Prostate gland (tissue), 2 donors: ENCODE results near the gene ZBTB16. TPM values are rescaled to one million over a fixed set of nuclear protein-coding genes. Genes with fewer than 3 reads are reported as not detected.
A peak's percentile ranks its signal among the peaks of the same experiment; 100 is the strongest.

ENCODE experiments used
- DNase-seq: peaks from one replicate; pipeline ENCODE4 v3.0.0-alpha.2; 2019; ENCODE audit warnings: low spot score
- H3K27ac ChIP-seq, 2 donors: fragments of 200-600 bp; sonication (generic); 2 replicates each; pipeline ENCODE4 v1.5.1; 2017 to 2019
- H3K27me3 ChIP-seq: fragments of 200-600 bp; sonication (generic); replicated peaks from 2 replicates; pipeline ENCODE4 v1.5.1; 2019; ENCODE audit not compliant: insufficient read depth
- H3K36me3 ChIP-seq, 2 donors: fragments of 200-600 bp; sonication (generic); 1 replicate in 1 of 2; 2 replicates in 1 of 2; pipeline versions ENCODE4 v1.5.1 to v1.8.1; 2017 to 2019
- H3K4me1 ChIP-seq: fragments of 200-600 bp; sonication (generic); replicated peaks from 2 replicates; pipeline ENCODE4 v1.5.1; 2019
- H3K4me3 ChIP-seq, 2 donors: fragments of 200-600 bp; sonication (generic); 2 replicates each; pipeline ENCODE4 v1.5.1; 2017 to 2019
- H3K9me3 ChIP-seq: fragments of 200-600 bp; sonication (generic); 2 replicates; pipeline ENCODE4 v1.5.1; 2017
- POLR2A ChIP-seq: fragments of 450-650 bp; IDR thresholded peaks from one replicate; pipeline ENCODE4 v1.6.1; 2016; ENCODE audit warnings: antibody characterized with exemption, mild to moderate bottlenecking
- POLR2AphosphoS5 ChIP-seq: sonication (generic); formaldehyde crosslinking; IDR thresholded peaks from one replicate; pipeline ENCODE4 v1.6.1; 2017; ENCODE audit warnings: antibody characterized with exemption
- WGBS: methylation state at CpG from one replicate; pipeline ENCODE4 v1.1.5; 2018; 5-methylcytosine and 5-hydroxymethylcytosine counted together
- intact Hi-C: fragments of 100-400 bp; cut with DNase I; formaldehyde crosslinking; loops from one replicate; pipeline ENCODE4 v1.14.2; 2022
- total RNA-seq, 2 donors: library from RNA; depleted of rRNA; stranded (reverse); fragments of >200 nt; gene quantifications; one replicate each; pipeline ENCODE4 v1.1.0, GENCODE V29; 2016
- TF ChIP-seq, protein P1 (sequence below), 4 experiments: fragments of 200-600 bp in 2 of 4; fragments of 450-650 bp in 2 of 4; sonication (generic) in 2 of 4; IDR thresholded peaks; 1 replicate in 3 of 4; 2 replicates in 1 of 4; pipeline ENCODE4 v1.5.1; 2016 to 2019; ENCODE audit warnings: antibody characterized with exemption in 4 of 4, mild to moderate bottlenecking in 2 of 4, moderate library complexity in 2 of 4

The ZBTB16 gene
- total RNA-seq, 2 donors from 2014 or later = 171 to 230 TPM

DNA sequence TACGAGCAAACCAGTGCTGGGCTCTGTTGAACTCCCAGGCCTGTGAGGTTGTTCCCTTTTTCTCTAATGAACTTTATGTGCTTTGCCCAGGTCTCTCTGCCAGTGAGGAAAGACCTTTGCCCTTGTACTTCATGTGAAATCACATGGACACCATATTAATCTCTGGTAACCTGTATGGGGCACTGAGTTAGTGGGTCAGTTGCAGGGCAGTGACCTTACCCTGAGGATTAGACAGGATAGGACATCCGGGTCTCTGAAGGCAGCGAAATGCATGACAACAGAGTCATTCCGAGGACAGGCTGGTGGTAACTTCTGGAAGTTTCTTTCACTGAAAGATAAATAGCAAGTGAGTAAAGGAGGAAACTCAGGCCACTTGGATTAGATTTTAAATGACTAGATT, 93.7 kb downstream of the ZBTB16 start:
- intact Hi-C loops = no loop called here
- TF ChIP-seq, protein P1, sequence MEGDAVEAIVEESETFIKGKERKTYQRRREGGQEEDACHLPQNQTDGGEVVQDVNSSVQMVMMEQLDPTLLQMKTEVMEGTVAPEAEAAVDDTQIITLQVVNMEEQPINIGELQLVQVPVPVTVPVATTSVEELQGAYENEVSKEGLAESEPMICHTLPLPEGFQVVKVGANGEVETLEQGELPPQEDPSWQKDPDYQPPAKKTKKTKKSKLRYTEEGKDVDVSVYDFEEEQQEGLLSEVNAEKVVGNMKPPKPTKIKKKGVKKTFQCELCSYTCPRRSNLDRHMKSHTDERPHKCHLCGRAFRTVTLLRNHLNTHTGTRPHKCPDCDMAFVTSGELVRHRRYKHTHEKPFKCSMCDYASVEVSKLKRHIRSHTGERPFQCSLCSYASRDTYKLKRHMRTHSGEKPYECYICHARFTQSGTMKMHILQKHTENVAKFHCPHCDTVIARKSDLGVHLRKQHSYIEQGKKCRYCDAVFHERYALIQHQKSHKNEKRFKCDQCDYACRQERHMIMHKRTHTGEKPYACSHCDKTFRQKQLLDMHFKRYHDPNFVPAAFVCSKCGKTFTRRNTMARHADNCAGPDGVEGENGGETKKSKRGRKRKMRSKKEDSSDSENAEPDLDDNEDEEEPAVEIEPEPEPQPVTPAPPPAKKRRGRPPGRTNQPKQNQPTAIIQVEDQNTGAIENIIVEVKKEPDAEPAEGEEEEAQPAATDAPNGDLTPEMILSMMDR (IDR thresholded peaks at IDR 0.05) = no peak
- TF ChIP-seq POLR2A (no peak), POLR2AphosphoS5 (no peak)
- peaks cover 22% of the 10 kb centered on the region for H3K4me1 ChIP-seq
- 97% methylated on average over 4 of the region's 4 CpGs for whole genome bisulfite sequencing
- H3K9me3 ChIP-seq = no peaks in the 10 kb centered on the region
- H3K4me3 ChIP-seq = no peak overlapping the region
- peaks cover 7% of the 10 kb centered on the region in 2 donors for H3K36me3 ChIP-seq
- no peaks in the 10 kb centered on the region for H3K27me3 ChIP-seq
- H3K27ac ChIP-seq = peak overlapping the region; percentile 99
- no peak for DNase-seq

- peaks cover 23% of the 10 kb centered on the region for H3K4me1 ChIP-seq
- H3K27me3 ChIP-seq = no peaks in the 10 kb centered on the region
- WGBS = 61% methylated on average over 5 of the region's 5 CpGs
- no peaks in the 10 kb centered on the region for H3K9me3 ChIP-seq
- TF ChIP-seq, protein P1 (IDR thresholded peaks at IDR 0.05) = no peak
- peak; percentile 97 for TF ChIP-seq POLR2AphosphoS5
- peak overlapping the region; percentile 99 for H3K27ac ChIP-seq
- DNase-seq = peak; percentile 81
- intact Hi-C loops = no loop called here
- H3K36me3 ChIP-seq = peaks cover 7% of the 10 kb centered on the region in 2 donors
- no peak overlapping the region for H3K4me3 ChIP-seq
Measured at GRCh38 chr11:114154271-114155047, 94.9 kb downstream of the ZBTB16 start.

- H3K36me3 ChIP-seq = peaks cover 7% of the 10 kb centered on the region in 2 donors
- WGBS = 91% methylated on average over 13 of the region's 15 CpGs
- H3K4me3 ChIP-seq = no peak overlapping the region
- no peaks in the 10 kb centered on the region for H3K9me3 ChIP-seq
- no peak for TF ChIP-seq POLR2A
- TF ChIP-seq, protein P1 (IDR thresholded peaks at IDR 0.05) = no peak
- H3K27me3 ChIP-seq = no peaks in the 10 kb centered on the region
- DNase-seq = no peak
- intact Hi-C loops = no loop called here
- H3K4me1 ChIP-seq = peaks cover 24% of the 10 kb centered on the region
- H3K27ac ChIP-seq = peak overlapping the region; percentile 99
Measured at GRCh38 chr11:114155116-114155515, 95.6 kb downstream of the ZBTB16 start.

GRCh38 chr11:114156131-114156581, 96.6 kb downstream of the ZBTB16 start:
- Histone ChIP-seq H3K4me1 (peaks cover 31% of the 10 kb centered on the region), H3K27ac (peak overlapping the region; percentile 99), H3K4me3 (no peak overlapping the region), H3K27me3 (no peaks in the 10 kb centered on the region), H3K9me3 (no peaks in the 10 kb centered on the region), H3K36me3 (peaks cover 7% of the 10 kb centered on the region in 2 donors)
- TF ChIP-seq POLR2A (no peak), POLR2AphosphoS5 (no peak)
- TF ChIP-seq, protein P1 (IDR thresholded peaks at IDR 0.05) = no peak
- DNase-seq = no peak
- WGBS = 95% methylated on average over 13 of the region's 13 CpGs
- intact Hi-C loops = no loop called here

- intact Hi-C loops = no loop called here
- peaks cover 7% of the 10 kb centered on the region in 2 donors for H3K36me3 ChIP-seq
- no peak overlapping the region for H3K4me3 ChIP-seq
- H3K9me3 ChIP-seq = no peaks in the 10 kb centered on the region
- TF ChIP-seq, protein P1 (IDR thresholded peaks at IDR 0.05) = no peak
- TF ChIP-seq POLR2AphosphoS5 = no peak
- TF ChIP-seq POLR2A = no peak
- H3K4me1 ChIP-seq = peaks cover 36% of the 10 kb centered on the region
- H3K27ac ChIP-seq = peak overlapping the region; percentile 99
- 96% methylated on average over 6 of the region's 6 CpGs for WGBS
- H3K27me3 ChIP-seq = no peaks in the 10 kb centered on the region
- DNase-seq = no peak
Measured at GRCh38 chr11:114156782-114157181, 97.3 kb downstream of the ZBTB16 start.
